ENCODE results near the gene PFAS.

PFAS gene

DNA sequence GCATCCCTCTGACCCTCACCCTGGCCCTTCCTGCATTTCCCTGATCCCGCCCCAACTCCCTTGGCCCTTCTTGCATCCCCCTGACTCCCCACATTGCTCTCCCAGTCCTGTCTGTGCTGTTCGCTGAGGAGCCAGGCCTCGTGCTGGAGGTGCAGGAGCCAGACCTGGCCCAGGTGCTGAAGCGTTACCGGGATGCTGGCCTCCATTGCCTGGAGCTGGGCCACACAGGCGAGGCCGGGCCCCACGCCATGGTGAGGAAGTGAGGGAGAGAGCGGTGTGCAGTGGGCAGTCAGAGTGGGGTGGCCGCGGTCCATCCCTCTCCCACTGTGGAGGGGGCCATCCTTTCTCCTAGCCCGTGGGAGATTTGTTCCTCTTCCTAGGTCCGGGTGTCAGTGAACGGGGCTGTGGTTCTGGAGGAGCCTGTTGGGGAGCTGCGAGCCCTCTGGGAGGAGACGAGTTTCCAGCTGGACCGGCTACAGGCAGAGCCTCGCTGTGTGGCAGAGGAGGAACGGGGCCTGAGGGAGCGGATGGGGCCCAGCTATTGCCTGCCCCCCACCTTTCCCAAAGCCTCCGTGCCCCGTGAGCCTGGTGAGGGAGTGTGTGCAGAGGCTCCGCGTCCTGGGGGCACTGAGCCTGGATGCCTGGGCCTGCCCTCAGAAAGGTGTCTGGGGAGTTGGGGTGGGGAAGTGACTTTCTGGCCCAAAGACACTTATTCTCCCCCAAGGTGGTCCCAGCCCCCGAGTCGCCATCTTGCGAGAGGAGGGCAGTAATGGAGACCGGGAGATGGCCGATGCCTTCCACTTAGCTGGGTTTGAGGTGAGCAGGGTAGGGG, 17.8 kb downstream of the PFAS start:
- DNase-seq (ENCODE audit: extremely low spot score, insufficient read length, low read depth) (no peak), FAIRE-seq (no peak)

DNA sequence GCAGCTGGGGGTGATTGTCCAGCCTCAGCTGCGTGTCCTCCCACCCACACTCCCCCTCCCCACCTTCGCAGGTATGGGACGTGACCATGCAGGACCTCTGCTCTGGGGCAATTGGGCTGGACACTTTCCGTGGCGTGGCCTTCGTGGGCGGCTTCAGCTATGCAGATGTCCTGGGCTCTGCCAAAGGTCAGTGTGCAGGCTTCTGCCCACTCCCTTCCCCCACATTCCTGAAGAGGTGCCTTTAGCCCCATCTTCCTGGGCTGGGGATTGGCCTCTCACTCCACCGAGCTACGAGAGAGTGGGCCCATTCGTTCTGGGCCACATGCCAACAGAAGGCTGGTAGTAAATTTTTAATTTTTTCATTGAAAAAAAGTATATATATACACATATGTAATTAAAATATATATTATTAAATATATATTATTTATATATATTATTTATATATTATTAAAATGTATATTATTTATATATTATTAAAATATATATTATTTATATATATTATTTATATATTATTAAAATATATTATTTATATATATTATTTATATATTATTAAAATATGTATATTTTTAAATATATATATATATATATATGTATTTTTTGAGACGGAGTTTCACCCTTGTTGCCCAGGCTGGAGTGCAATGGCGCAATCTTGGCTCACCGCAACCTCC, 18.5 kb downstream of the PFAS start:
- no peak for DNase-seq (ENCODE audit: extremely low spot score, insufficient read length, low read depth)
- FAIRE-seq = no peak

DNA sequence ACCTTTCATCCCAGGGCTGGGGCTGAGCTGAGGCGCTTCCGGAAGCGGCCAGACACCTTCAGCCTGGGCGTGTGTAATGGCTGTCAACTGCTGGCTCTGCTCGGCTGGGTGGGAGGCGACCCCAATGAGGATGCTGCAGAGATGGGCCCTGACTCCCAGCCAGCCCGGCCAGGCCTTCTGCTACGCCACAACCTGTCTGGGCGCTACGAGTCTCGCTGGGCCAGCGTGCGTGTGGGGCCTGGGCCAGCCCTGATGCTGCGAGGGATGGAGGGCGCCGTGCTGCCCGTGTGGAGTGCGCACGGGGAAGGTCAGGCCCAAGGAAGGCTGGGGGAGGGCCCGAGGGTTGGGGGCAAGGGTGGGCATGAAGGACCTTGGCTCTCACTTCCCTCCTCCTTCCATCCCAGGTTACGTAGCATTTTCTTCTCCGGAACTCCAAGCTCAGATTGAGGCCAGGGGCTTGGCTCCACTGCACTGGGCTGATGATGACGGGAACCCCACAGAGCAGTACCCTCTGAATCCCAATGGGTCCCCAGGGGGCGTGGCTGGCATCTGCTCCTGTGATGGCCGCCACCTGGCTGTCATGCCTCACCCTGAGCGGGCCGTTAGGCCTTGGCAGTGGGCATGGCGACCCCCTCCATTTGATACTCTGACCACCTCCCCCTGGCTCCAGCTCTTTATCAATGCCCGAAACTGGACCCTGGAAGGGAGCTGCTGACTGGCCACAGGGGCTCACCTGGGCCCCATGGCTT, 19.6 kb downstream of the PFAS start:
- FAIRE-seq (no peak), DNase-seq (ENCODE audit: extremely low spot score, insufficient read length, low read depth) (no peak)

DNA sequence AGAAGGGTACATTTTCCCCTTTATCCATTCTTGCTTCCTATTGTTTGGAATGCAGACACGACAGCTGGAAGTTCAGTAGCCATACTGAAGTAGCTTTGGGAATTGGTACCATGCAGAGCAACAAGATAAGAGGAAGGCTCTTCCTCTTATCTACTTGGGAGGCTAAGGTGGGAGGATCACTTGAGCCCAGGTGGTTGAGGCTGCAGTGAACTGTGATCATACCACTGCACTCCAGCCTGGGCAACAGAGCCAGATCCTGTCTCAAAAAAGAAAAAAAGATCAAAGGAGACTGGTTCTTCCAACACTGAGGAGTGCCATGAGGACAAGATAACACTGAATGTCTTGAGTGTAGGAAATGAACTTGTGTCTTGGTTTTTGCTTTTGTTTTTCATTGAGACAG, 23.3 kb downstream of the PFAS start:
- DNase-seq (ENCODE audit: extremely low spot score, insufficient read length, low read depth) = no peak
- FAIRE-seq = no peak

DNA sequence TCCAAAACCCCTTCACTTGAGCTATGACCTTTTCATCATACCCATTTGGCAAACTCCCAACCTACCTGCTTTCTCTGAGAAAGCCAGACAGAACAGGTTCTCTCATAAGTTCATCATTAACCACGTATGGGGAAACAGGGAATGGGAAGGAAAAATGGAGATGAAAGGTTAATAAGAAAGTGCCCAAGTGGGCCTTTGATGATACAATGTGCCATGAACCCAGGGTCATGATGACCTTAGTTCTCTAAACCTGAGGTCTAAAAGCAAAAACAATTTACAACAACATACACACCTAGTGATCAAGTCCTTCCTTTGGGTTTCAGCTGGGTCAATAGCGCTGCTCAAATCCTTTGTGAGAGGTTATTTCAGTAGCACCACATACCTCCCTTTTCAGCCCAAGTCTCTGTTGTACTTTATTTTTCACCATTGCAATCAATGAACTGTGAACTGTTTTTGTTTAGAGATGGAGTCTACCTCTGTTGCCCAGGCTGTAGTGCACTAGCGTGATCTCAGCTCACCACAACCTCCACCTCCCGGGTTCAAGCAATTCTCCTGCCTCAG, 24.9 kb downstream of the PFAS start:
- DNase-seq (ENCODE audit: extremely low spot score, insufficient read length, low read depth) (no peak), FAIRE-seq (no peak)

DNA sequence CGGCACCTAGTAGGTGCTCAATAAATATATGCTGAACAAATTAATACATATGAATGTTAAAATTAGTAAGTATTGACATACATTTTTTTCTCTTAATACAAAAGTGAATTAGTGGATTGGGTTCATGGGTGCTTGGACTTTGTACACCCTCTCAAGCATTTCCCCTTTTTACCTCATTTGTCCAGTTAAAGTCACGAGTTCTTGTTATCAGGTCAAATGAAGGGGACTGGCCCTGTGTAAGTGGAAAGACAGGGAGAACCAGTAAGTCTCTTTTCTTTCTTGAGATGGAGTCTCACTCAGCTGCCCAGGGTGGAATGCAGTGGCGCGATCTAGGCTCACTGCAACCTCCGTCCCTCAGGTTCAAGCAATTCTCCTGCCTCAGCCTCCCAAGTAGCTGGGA, 25.7 kb downstream of the PFAS start:
- FAIRE-seq (no peak), DNase-seq (ENCODE audit: extremely low spot score, insufficient read length, low read depth) (no peak)

DNA sequence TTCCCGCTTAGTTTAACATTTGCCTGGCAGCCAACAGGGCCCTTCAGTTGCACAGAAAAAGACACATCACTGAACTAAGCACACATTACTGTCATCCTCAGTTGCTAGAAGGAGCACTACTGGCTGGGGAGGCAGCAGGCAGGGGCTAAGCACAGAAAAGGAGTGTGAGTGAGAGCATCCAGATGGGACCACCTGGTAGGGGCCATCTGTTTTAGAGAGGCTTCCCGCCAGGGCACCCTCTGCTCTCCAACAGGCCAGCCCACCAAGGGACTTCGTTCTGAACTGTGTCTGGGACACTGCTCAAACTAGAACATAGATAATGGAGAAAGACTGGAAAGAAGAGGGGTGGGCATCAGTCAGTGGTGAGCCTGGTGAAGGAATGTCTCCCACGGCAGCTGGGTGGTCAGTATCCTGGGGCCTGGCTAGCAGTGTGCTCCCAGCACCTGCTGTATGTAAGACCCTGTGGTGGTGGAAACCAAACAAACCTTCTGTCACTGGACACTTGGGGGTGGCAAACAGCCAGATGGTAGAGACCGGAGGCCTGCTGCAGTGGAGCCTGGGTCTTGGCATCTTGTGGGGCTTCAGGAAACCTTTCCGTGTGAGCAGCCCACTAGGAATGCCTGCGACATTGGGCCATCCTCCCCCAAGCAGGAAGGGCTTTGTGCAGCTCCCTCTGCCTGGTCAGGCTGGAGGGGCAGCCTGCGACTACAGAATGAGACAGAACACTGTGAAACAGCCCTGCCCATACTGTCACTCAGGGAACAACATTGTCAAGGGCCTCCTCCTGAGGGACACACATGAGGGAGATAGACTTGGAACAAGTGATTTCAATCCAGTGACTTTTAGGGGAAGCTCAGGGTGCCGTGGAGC, 26.6 kb downstream of the PFAS start:
- DNase-seq (ENCODE audit: extremely low spot score, insufficient read length, low read depth) = no peak

DNA sequence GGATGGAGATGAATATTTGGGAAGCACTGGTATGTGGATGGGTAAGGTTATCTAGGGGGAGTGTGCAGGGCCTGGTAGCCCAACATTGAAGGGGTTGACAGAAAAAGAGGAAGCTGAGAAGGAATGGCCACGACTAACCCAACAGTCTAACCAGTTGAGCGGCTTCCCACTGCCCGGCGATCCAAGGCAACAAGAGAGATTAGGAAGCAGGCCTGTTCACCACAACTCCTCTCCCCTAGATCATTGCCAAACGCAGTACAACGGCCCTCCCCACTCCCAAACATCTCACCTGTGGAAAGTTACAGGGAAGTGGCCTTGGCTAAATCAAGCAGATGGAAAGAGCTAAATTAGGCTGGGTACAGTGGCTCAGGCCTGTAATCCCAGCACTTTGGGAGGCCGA, 28.2 kb downstream of the PFAS start:
- FAIRE-seq (no peak), DNase-seq (ENCODE audit: extremely low spot score, insufficient read length, low read depth) (no peak)

More for the DNA sequence above, 26.6 kb downstream of the PFAS start:
- no peak for FAIRE-seq

DNA sequence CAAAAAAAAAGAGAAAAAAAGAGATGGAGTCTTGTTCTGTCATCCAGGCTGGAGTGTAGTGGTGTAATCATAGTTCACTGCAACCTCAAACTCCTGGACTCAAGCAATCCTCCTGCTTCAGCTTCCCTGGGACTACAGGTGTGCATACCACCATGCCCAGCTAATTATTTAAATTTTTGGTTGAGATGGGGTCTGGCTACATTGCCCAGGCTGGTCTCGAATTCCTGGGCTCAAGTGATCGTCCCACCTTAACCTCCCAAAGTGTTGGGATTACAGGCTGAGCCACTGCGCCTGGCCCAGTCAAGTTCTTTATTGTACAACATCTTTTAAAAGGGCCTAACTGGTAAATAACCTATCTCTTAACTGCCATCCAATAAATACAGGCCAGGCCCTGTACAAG, 33.3 kb downstream of the PFAS start:
- no peak for FAIRE-seq
- no peak for DNase-seq (ENCODE audit: extremely low spot score, insufficient read length, low read depth)

DNA sequence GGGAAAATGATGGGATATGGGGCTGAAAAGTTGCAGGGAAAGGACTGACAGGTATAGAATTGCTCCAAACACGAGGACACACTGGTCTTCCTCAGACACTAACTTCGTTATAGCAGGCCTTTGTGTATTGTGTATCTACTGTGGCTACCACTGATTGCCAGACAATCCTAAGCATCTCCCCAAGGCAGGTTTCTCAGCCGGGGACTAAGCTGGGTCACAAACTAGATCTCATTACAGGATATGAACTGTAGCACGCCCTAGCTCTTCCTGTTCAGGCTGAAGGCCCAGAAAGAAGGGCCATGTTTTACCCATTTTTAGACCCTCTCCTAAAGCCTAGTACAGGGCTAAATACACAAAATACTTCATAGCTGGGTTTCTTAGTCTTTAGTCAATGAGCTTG, 34.3 kb downstream of the PFAS start:
- FAIRE-seq = no peak
- DNase-seq (ENCODE audit: extremely low spot score, insufficient read length, low read depth) = no peak

DNA sequence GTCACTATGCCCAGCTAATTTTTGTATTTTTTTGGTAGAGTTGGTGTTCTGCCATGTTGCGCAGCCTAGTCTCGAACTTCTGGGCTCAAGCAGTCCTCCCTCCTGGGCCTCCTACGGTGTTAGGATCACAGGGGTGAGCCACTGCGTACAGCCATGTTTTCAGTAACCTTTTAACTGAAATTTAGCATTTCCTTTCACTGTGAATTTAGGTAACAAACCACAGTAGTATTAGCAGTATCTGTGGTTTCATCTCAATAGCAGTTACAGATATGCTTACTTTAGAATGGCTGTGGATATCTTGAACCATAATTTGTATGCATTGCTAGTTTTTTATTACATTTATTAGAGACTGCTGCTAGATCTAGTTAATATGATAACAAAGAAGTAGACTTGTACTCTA, 35.0 kb downstream of the PFAS start:
- FAIRE-seq (no peak), DNase-seq (ENCODE audit: extremely low spot score, insufficient read length, low read depth) (no peak)

DNA sequence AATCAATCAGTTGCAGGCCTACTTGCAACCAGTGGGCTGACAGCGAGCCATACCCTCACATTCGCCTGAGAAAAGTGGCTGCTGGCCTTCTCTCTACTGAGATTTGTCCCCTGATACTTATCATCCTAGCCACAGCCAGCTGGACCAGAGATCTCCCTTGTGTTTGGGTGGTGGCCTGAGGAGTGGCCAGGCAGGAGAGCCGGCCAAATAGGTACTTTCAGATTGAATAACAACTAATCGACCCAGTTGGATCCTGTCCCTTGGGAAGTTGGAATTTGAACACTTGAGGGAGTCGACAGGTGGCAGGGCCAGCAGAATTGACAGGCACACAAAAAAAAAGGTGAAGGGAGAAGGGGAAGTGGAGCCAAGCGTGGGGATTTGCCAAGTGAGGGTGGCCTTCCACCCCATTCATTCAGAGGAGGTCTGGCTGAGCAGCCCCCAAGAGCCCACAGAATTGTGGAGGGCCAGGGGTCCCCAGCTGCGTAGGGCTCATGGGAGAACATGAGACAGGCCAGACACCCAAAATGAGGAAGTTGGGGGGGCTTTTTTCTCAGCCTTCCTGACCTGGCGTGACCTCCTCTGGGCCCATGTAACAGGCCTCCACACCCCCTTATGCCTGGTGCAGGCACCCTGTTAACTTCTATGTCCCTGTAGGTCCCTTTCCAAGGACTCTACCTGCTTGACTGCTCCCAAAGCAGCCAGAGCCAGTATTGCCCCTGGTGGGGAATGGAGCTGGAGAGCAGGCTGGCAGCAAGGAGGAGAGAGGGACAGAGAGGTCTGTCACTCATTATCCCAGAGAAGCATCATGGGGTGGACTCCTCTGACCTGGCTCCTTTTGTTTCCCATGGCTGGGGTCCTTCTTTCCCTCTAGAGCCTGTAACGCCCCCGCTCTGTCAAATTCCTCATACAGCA, 36.4 kb downstream of the PFAS start:
- FAIRE-seq = no peak
- no peak for DNase-seq (ENCODE audit: extremely low spot score, insufficient read length, low read depth)

DNA sequence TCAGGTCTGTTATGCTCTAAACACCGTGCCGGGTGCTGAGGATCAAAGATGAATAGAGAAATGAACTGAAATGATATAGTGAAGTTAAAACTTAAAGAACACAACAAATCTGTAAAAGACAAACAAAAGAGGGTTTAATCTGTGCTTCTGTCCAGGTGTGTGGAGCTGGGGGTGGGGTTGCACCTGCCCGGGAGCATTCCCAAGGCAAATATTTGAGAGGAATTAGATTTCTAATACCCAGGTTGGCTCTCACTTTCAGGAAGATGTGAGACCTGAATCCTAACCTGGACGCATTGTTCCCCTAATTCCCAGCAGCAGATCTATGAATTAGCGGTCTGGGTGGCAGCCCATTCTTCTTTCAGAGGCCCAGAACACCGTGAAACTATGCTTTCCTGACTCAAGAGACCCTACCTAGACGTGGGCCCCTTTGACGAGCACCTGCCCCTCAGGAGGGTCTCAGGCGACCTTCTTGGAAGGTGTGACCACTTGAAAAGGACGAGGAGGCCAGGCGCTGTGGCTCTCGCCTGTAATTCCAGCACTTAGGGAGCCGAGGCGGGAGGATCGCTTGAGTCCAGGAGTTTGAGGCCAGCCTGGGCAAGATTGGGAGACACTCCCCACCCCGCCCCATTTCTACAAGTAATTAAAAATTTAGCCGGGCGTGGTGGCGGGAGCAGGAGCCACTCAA, 38.7 kb downstream of the PFAS start:
- DNase-seq (ENCODE audit: extremely low spot score, insufficient read length, low read depth) (no peak), FAIRE-seq (no peak)

DNA sequence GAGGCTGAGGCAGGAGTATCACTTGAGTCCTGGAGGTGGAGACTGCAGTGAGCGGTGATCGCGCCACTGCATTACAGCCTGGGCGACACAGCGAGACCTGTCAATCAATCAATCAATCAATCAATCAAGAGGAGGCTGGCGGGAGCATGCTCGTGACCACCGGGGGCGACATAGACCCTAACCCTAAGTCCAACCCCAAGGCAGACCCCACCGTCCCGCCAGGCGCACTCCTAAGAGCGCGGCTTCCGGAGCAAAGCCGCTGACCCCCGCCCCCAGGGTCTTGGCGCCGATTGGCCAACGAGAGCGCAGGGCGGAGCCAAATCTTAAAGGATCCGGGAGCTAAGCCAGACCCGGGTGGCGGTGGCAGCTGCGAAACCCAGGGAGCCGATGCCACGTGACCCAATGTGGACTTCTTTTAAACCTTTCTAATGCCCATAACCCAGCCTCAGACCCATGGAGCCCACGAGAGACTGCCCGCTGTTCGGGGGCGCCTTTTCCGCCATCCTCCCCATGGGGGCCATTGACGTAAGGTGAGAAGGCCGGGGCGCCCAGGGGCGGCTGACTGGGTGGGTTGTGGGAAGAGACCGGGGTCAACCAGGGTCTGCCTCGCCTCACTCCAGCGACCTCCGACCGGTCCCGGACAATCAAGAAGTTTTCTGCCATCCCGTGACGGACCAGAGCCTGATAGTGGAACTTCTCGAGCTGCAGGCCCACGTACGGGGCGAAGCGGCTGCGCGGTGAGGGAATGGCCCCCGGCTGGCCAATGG, 39.4 kb downstream of the PFAS start, which contains the start of gene RANGRF:
Gene RANGRF (plus strand): TSS at position 335 of the 767 bp plus-strand sequence. CDS start 119 bp downstream, at position 454.
- DNase-seq (ENCODE audit: extremely low spot score, insufficient read length, low read depth) = peak; percentile 85
- FAIRE-seq = peak; percentile 93

DNA sequence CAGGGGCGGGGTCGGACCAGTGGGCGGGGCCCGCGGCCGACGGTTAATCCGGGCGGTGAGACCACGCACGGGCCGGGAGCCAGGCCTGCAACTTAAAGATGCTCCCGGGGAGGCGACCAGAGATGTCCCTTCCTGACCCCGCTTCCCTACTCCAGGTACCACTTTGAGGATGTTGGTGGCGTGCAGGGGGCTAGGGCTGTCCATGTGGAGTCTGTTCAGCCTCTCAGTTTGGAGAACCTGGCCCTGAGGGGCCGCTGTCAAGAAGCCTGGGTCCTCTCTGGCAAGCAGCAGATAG, 40.0 kb downstream of the PFAS start:
- DNase-seq (ENCODE audit: extremely low spot score, insufficient read length, low read depth) = peak; percentile 58
- FAIRE-seq = no peak

DNA sequence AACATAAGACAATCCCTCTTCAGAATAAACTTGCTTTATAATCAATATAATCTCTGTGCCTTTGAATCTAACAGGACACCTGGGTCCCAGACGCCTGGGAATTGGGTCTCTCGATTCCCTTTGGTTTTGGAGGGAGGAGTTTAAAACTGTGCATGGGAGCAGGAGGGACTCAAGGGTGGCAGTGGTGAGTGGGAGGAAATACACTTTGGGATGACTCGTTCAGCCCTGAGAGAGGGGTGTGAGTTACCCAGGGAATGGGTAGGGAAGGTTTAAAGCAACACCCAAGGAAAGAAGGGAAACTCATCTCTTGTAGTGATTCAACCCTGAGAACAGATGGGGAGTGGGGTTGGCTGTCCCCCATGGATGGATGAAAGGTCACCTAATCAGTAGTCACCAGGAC, 41.0 kb downstream of the PFAS start:
- FAIRE-seq (no peak), DNase-seq (ENCODE audit: extremely low spot score, insufficient read length, low read depth) (no peak)

DNA sequence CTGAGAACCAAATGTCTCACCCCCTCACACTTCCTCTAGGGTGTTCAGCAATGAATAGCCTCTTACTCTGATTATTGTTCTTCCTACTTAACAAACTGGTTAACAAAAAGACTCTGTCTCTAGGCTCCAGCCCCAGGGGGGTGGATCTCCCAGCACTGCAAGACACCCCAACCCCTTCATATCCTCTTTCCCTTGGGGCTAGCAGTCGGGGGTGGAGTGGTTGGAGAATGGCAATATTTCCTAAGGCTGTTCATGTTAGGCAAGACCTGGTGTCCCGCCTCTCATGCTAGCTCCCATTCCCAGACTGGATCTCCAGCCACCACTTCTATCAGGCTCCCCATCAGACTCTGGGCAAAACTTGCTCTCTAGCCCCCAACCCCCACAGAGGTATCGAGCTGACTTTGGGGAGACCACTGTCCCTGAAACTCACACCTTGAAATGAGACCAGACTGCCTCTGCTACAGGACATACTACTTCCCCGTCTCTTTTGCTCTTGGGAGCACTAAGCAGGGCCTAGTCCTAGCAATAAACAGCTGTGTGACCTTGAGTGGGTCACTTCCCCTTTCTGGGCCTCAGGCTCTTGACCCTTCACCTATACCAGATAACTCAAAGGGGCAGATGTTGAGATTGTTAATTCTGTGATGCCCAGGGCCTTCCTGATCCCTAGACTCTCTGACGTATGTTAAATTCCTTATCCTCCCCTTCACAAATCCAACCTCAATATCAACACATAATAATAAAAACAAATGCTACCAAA, 43.7 kb downstream of the PFAS start:
- DNase-seq (ENCODE audit: extremely low spot score, insufficient read length, low read depth) = no peak

More for the DNA sequence above, 43.7 kb downstream of the PFAS start:
- peak; percentile 75 for FAIRE-seq
